ENCODE measurements around the gene ART1.

Gene ART1

DNA sequence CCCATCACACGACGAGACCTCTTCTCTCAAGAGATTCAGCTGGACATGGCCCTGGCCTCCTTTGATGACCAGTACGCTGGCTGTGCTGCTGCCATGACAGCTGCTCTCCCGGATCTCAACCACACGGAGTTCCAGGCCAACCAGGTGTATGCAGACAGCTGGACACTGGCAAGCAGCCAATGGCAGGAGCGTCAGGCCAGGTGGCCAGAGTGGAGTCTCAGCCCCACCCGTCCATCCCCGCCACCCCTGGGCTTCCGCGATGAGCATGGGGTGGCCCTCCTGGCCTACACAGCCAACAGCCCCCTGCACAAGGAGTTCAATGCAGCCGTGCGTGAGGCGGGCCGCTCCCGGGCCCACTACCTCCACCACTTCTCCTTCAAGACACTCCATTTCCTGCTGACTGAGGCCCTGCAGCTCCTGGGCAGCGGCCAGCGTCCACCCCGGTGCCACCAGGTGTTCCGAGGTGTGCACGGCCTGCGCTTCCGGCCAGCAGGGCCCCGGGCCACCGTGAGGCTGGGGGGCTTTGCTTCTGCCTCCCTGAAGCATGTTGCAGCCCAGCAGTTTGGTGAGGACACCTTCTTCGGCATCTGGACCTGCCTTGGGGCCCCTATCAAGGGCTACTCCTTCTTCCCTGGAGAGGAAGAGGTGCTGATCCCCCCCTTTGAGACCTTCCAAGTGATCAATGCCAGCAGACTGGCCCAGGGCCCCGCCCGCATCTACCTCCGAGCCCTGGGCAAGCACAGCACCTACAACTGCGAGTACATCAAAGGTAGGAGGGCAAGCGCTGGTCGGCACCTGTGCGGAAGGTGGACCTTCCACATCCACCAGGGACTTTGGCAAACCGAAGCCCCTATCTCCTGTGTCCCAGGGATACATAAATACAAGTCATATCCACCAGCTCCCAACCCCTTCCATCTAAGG, 14.9 kb downstream of the ART1 start:
- Histone ChIP-seq H3K4me3 (ENCODE audit: low read length) (no peak overlapping the region), H3K27me3 (ENCODE audit: control insufficient read depth, low read length) (no peaks in the 10 kb centered on the region), H3K4me1 (ENCODE audit: control insufficient read depth, low read length) (no peaks in the 10 kb centered on the region), H3K27ac (ENCODE audit: low read depth, low read length) (no peak overlapping the region), H3K9me3 (ENCODE audit: control insufficient read depth, insufficient read depth, low read length) (no peaks in the 10 kb centered on the region), H3F3A (ENCODE audit: control insufficient read depth, insufficient read depth) (no peaks in the 10 kb centered on the region), H3K9me2 (replicated peaks; ENCODE audit: control insufficient read depth, low read length) (no peaks in the 10 kb centered on the region), H3K79me2 (ENCODE audit: control insufficient read depth, low read length) (no peaks in the 10 kb centered on the region), H4K20me1 (ENCODE audit: control insufficient read depth, insufficient read depth, low read depth, low read length) (no peaks in the 10 kb centered on the region), H3K4me2 (ENCODE audit: low read length) (no peak overlapping the region), H3K36me3 (ENCODE audit: control insufficient read depth, low read length) (no peaks in the 10 kb centered on the region; the same call in 1 of the 2 replicates)
- no peak for TF ChIP-seq EZH2phosphoT487 (IDR thresholded peaks at IDR 0.05; ENCODE audit: borderline replicate concordance, low read length)
- TF ChIP-seq, protein P1, sequence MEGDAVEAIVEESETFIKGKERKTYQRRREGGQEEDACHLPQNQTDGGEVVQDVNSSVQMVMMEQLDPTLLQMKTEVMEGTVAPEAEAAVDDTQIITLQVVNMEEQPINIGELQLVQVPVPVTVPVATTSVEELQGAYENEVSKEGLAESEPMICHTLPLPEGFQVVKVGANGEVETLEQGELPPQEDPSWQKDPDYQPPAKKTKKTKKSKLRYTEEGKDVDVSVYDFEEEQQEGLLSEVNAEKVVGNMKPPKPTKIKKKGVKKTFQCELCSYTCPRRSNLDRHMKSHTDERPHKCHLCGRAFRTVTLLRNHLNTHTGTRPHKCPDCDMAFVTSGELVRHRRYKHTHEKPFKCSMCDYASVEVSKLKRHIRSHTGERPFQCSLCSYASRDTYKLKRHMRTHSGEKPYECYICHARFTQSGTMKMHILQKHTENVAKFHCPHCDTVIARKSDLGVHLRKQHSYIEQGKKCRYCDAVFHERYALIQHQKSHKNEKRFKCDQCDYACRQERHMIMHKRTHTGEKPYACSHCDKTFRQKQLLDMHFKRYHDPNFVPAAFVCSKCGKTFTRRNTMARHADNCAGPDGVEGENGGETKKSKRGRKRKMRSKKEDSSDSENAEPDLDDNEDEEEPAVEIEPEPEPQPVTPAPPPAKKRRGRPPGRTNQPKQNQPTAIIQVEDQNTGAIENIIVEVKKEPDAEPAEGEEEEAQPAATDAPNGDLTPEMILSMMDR (IDR thresholded peaks at IDR 0.05; ENCODE audit: low read depth, low read length, poor library complexity, severe bottlenecking): no peak

DNA sequence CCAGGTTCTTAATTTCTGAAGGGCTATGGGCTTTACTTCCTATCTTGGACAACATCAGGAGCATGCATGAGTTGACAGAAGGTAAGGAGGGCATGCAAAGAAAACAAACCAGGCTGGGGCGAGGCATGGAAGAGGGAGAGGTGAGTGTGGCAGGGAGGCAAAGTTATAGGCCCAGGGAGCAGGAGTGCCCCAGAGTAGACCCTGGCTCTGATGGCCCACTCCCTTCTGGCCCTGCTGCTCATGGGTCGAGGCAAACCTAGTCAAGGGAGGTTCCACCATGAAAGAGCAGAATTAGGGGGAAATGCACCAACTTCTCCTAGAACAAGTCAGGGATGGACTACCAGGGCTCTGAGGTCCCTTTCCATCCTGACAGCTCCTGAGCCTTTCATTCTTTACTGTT, 16.0 kb downstream of the ART1 start:
- H3K9me3 ChIP-seq (ENCODE audit: control insufficient read depth, insufficient read depth, low read length): no peaks in the 10 kb centered on the region
- no peaks in the 10 kb centered on the region for H3K79me2 ChIP-seq (ENCODE audit: control insufficient read depth, low read length)
- no peaks in the 10 kb centered on the region for H4K20me1 ChIP-seq (ENCODE audit: control insufficient read depth, insufficient read depth, low read depth, low read length)
- TF ChIP-seq, protein P1 (IDR thresholded peaks at IDR 0.05; ENCODE audit: low read depth, low read length, poor library complexity, severe bottlenecking): no peak
- no peak for TF ChIP-seq EZH2phosphoT487 (IDR thresholded peaks at IDR 0.05; ENCODE audit: borderline replicate concordance, low read length)
- H3K27ac ChIP-seq (ENCODE audit: low read depth, low read length): no peak overlapping the region
- H3F3A ChIP-seq (ENCODE audit: control insufficient read depth, insufficient read depth): no peaks in the 10 kb centered on the region
- no peaks in the 10 kb centered on the region for H3K9me2 ChIP-seq (replicated peaks; ENCODE audit: control insufficient read depth, low read length)
- no peak overlapping the region for H3K4me3 ChIP-seq (ENCODE audit: low read length)
- H3K4me1 ChIP-seq (ENCODE audit: control insufficient read depth, low read length): no peaks in the 10 kb centered on the region
- peaks cover 9% of the 10 kb centered on the region for H3K36me3 ChIP-seq (ENCODE audit: control insufficient read depth, low read length)
- H3K27me3 ChIP-seq (ENCODE audit: control insufficient read depth, low read length): no peaks in the 10 kb centered on the region
- H3K4me2 ChIP-seq (ENCODE audit: low read length): no peak overlapping the region

DNA sequence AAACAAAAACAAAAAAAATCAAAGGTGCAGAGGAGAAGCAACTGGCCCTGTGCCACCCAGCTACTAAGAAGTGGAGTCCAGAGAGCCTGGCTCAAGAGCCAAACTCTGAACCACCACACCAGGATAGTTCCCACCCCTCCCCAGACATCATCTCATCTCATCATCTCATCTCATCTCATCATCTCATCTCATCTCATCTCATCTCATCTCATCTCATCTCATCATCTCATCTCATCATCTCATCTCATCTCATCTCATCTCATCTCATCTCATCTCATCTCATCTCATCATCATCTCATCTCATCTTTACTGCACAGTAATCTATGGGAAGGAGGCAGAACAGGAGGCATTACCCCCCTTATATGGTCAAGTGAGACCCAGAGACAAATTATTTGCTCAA, 17.9 kb downstream of the ART1 start:
- TF ChIP-seq EZH2phosphoT487 (IDR thresholded peaks at IDR 0.05; ENCODE audit: borderline replicate concordance, low read length): no peak
- TF ChIP-seq, protein P1 (IDR thresholded peaks at IDR 0.05; ENCODE audit: low read depth, low read length, poor library complexity, severe bottlenecking): no peak
- Histone ChIP-seq H3K36me3 (ENCODE audit: control insufficient read depth, low read length) (peaks cover 18% of the 10 kb centered on the region), H3K4me1 (ENCODE audit: control insufficient read depth, low read length) (no peaks in the 10 kb centered on the region), H3K9me2 (replicated peaks; ENCODE audit: control insufficient read depth, low read length) (no peaks in the 10 kb centered on the region), H3K9me3 (ENCODE audit: control insufficient read depth, insufficient read depth, low read length) (no peaks in the 10 kb centered on the region), H3F3A (ENCODE audit: control insufficient read depth, insufficient read depth) (no peaks in the 10 kb centered on the region), H3K27me3 (ENCODE audit: control insufficient read depth, low read length) (no peaks in the 10 kb centered on the region), H3K4me3 (ENCODE audit: low read length) (no peak overlapping the region), H3K27ac (ENCODE audit: low read depth, low read length) (no peak overlapping the region), H3K79me2 (ENCODE audit: control insufficient read depth, low read length) (no peaks in the 10 kb centered on the region), H3K4me2 (ENCODE audit: low read length) (no peak overlapping the region), H4K20me1 (ENCODE audit: control insufficient read depth, insufficient read depth, low read depth, low read length) (no peaks in the 10 kb centered on the region)

All from DOHH2 (cell line).